ENCODE measurements around the gene JADE1.

GRCh38 chr4:128832243-128832625 lies 22.7 kb downstream of the JADE1 start:
- TF ChIP-seq CTCF (IDR thresholded peaks at IDR 0.05), result no peak
- no peak for TF ChIP-seq POLR2A (IDR thresholded peaks at IDR 0.05)
